ENCODE data around the gene TARBP1.
"Not testable (repeated sequence)": the region's sequence is repeated elsewhere in the genome, so short reads cannot be mapped to it uniquely, and the experiment has no call there.

Gene TARBP1

DNA sequence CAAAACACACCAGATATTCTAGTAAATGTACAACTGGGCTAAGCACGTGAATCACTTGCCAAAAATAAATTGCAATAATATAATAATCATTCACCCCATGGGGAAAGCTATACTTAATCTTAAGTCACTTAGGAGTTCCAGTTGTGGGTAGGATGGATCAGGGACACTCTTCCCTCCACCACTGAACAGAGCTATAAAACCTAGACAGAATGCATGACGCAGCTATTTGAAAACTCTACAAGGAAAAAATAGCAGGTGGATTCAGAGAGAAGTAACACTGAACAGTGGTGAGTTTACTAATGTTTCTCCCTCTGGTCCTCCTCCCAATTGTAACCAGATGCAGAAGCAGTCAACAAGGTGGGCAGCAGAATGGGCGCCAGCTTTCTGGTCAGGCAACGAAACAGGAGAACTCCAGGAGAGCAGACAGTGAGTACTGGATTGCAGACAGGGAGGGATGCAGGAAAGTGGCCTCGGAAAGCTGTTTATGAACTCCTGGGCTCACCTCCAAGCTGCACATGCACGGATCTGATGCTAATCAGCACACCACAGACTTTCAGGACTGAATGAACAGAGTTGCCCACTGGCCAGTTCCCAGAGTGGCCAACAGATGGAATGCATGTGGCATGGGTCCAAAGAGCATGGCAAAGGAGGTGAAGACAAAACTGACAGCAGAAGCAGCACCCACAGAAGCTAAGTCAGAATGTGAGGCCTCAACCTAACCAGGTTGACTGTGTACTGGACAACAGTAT, 41.4 kb downstream of the TARBP1 start:
- DNase-seq (ENCODE audit: low read depth in 2 of 2): no peak

GRCh38 chr1:234435620-234436019, 43.4 kb downstream of the TARBP1 start:
- no peak for DNase-seq (ENCODE audit: low read depth in 2 of 2)

DNA sequence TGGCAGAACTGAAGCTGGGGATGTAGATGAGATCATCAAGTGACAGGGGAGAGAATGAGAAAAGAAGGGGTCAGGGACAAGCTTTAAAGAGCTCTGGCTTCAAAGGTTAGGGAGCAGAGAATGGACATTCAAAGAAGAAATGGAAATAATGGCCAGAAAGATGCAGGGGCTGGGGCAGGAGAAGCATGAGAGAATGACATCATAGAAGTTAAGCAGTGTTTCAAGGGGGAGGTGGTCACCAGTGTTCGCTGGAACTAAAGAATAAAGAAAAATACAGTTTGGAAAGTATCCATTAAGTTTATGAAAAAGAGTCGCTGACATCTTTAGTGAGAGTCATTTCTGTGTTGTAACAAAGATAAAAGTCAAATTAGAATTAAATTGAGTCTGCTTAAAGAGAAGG, 44.3 kb downstream of the TARBP1 start:
- no peak for DNase-seq (ENCODE audit: low read depth in 2 of 2)

DNA sequence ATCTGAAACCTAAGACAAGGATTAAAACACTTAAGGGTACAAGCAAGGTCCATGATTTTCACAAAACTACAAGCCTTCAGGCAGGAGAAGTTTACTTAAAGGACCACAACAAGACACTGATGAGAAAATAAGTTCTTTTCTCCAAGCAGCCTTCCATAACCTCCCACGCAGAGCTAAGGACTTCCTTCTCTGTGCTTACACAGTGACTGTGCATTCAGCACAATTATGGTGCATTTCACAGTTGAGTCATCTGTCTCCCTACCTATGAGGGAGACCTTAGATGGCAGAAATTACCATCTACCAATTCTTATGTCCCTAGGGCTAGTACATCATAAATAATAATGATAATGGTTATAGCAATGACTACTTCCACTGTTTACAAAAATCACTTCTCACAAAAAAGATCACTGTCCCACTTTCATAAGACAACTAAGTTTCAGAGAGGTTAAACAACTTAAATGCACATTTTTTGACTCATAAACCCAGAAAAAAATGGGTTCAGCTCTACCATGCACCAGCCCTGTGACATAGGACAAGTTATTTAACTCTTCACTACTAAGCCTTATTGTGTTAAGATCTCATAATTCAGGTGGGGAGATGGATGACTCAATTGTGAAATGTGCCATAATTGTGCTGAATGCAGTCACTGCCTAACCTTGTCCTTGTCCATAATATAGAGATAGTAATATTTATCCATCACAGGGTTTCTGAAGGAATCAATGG, 45.3 kb downstream of the TARBP1 start:
- DNase-seq (ENCODE audit: low read depth in 2 of 2): no peak

DNA sequence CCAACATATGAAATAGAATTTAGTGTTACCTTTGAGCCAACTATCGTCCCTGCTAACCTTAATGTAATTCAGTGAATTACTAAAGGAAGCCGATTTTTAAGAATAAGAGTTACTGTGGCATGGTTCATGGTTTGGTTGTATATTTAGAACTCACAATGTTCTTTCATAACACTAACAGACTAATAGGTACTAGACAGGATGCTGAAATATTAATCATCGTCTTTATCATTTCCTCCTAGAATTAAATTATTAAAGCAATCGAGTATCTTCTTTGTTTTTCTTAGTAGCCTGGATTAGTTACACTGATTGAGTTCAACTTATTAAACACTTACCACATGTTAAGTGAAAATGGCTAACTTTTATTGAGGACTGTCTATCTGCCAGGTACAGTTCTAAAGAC, 47.7 kb downstream of the TARBP1 start:
- no peak for DNase-seq (ENCODE audit: low read depth in 2 of 2)

DNA sequence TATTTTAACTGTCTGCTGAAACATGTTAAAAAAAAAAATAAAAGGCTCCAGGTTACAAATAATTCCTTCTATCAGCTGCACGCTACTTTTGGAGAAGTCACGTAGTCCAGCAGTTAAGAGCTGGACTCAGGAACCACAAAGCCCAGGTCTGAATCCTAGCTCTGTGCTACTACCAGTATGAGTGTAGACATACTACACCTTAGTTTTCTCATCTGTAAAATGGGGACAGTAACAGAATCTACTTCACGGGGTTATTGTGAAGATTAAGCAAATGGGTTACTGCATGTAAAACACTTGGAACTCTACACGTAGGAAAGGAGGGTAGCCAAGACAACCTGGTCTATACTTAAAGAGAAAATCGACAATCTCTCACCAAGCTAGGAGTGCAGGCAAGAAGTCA, 48.3 kb downstream of the TARBP1 start:
- no peak for DNase-seq (ENCODE audit: low read depth in 2 of 2)

GRCh38 chr1:234429434-234429806, 49.6 kb downstream of the TARBP1 start:
- DNase-seq (ENCODE audit: low read depth in 2 of 2): no peak

DNA sequence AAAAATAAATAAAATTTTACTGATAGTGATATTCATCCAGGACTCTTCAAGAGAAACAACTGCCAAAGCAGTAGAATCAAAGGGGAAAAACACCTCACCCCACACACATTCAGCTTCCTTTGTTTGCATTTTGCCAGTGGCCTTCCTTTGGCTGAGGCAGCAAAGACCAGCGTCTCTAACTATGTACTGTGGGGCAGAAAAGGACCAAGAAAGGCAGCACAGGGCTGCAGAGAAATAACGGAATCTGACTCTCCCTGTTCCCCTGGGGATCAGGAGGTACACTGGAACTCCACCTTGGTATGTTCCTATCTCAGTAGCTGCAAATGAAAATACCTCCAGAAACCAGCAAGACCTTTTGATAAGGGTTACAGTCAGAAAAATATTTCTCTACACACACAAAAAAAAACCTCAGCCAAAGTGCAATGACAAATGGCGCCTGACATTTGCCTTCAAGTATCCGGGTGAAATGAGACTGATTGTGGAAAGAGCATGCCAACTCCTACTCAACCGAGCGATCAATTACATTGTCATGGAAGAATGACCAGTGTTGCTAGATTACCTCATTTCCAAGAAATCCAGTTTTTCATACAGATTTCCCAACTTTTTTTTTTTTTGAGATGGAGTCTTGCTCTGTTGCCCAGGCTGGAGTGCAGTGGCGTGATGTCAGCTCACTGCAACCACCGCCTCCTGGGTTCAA, 50.9 kb downstream of the TARBP1 start:
- no peak for DNase-seq (ENCODE audit: low read depth in 2 of 2)

DNA sequence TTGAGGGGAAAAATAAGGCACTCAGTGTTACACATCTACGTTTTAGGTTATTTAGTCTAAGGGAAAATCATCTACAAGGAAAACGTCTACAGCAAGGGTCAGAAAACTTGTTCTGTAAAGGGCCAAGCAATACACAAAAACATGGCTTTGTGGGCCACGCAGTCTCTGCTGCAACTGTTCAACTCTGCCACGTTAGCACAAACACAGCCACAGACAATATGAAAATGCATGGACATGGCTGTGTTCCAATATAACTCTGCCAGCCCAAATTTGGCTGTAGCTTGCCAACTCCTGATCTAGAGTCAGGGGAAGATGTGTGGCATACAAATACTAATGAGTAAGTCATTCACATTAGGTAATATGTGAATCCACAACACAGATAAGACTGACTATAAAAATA, 65.0 kb downstream of the TARBP1 start:
- no peak for DNase-seq (ENCODE audit: low read depth in 2 of 2)

GRCh38 chr1:234413485-234413884, 65.5 kb downstream of the TARBP1 start:
- no peak for DNase-seq (ENCODE audit: low read depth in 2 of 2)

DNA sequence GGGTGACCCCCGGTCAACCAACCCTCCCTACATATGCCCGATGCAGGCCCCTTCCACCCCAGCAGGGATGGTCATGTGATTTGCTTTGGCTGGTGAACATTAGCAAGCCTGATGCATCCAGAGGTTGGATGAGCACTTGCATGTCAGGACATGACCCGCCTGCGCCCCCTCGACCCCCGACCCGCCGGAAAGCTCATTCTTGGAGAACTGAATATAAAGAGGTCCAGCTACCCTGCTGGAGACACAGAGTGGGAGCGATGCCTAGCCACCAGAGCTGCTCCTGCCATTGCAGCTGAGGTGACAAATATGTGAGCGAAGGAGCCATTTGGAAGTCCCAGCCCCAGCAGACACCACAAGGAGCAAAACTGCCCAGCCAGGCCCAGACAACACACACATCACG, 66.1 kb downstream of the TARBP1 start:
- no peak for DNase-seq (ENCODE audit: low read depth in 2 of 2)

DNA sequence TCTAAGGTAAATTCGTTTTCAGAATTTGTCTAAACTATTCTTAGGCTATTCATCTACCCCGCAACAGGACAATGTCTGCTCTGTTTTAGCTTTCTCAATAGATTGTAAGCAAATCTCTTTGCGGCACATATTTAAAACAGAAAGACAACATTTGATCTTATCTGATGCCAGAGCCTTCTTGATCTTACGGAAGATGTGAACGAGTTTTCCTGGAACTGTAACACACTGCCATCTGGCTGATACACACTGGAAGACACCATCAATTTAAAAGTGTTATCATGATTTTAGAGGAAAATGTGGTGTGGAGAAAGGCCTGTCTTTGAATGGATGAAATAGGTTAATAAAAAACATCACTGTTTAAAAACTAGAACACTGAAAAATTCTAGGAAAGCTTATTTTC, 69.7 kb downstream of the TARBP1 start:
- DNase-seq (ENCODE audit: low read depth in 2 of 2): no peak

DNA sequence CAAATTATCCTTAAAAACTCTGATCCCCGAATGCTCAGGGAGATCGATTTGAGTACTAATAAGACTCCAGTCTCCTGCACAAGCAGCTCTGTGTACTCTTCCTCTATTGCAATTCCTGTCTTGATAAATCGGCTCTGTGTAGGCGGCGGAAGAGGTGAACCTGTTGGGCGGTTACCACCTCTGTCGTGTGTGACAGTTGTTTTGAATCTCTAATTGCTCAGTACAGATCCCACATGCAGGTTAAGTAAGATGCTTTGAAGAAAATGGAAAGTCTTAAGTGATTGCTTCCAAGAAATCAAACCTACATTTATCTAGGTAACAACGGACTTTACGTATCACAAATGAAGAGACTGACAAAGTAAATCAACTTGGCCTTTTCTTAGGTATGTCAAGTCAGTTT, 70.2 kb downstream of the TARBP1 start:
- DNase-seq (ENCODE audit: low read depth in 2 of 2): peak; percentile 66 to 68

DNA sequence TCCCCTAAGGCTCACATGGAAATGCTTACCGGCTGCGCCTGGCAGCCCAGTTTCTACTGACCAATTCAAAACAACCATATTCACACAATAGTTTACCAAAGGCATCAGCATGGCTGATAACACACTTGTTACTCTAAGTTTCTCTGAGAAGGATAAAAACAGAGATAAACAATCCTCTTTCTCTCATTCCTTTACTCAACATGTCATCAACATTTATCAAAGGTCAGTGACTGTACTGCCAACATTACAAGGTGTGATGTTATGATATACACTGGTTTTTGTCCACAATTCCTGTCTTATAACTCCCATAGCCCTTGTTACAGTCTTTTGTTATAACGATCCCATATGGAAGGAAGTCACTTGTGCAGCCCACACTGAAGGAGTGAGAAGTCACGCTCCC, 72.1 kb downstream of the TARBP1 start:
- DNase-seq (ENCODE audit: low read depth in 2 of 2): no peak

DNA sequence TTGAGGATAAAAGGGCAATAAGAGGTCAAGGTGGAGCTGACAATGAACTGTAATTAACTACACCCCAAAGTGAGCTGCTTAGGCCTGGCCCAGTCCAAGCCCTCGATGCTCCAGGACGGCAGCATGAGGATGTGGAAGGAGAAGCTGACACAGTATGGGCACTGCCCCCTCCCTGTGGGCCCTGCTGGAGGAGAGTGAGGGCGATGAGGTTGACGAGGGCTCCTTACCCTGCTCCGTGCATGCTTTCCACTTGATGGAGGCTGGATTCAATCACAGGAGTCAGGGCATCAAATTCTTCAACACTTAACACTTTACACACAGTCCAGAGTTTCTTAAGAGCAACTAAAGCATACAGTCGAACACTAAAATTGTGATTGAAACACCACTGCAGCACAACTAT, 73.3 kb downstream of the TARBP1 start:
- no peak for DNase-seq (ENCODE audit: low read depth in 2 of 2)

DNA sequence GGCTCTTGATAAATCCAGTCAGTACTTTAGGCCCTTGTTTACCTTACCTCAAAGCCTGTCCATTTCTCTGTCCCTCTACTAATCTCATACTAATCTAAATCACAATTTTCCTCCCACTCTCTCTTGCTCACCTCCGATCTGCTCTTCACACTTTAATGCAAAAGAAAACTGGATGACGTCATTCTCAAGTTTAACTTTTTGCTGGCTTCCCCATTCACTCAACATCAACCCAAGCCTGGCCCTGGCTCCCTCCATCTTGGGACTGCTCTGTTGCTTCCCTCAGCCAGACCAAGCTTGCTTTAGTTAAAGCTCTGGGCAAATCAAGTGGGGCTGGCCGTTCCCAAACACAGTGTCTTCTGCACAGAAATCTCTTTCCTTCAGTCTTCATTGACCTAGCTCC, 76.0 kb downstream of the TARBP1 start:
- no peak for DNase-seq (ENCODE audit: low read depth in 2 of 2)

GRCh38 chr1:234401658-234402057, 77.3 kb downstream of the TARBP1 start:
- DNase-seq (ENCODE audit: low read depth in 2 of 2): no peak

GRCh38 chr1:234400773-234401172, 78.2 kb downstream of the TARBP1 start:
- DNase-seq (ENCODE audit: low read depth in 2 of 2): no peak

GRCh38 chr1:234399515-234399914, 79.5 kb downstream of the TARBP1 start:
- not testable (repeated sequence) for DNase-seq (ENCODE audit: low read depth in 2 of 2)

DNA sequence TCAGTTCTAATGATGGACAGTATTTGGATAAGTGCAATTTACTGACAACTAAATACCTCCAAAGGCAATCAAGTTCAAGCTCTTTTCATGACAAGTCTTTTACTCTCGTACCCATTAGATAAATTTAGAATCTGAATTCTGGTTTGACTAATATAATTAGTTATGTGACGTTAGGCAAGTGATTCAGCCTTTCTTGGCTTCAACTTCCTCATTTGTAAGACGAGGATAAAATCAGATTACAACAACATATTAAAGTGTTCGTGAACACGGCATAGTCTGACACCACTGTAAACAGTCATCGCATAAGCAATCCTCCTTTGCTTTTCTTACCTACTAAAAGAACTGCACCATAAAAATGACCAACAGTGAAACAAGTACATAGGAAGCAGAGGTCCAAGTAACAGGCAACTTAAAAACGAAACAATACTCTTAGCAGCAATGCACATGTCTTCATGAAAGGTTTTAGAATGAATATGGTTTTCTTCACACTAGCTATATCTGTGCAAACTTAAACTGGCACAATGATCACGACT, 80.1 kb downstream of the TARBP1 start:
- DNase-seq (ENCODE audit: low read depth in 2 of 2): no peak

DNA sequence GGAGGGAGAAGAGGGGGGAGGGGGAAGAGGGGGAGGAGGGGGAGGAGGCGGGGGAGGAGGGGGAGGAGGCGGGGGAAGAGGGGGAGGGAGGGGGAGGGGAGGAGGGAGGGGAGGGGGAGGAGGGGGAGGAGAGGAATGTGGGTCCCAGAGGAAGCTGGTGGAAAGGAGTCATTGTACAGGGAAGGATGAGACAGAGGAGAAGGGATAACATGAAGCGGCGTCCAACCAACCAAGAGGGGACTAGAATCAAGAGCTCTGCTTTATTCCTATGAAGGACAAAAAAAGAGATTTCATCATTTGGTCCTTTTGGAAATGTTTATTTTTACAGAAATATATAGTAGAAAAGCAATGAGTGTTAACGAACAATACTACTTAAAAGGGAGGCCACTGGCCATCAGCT, 81.2 kb downstream of the TARBP1 start:
- DNase-seq (ENCODE audit: low read depth in 2 of 2): no peak

- no peak for DNase-seq (ENCODE audit: low read depth in 2 of 2)
Observed at GRCh38 chr1:234396871-234397270, 82.1 kb downstream of the TARBP1 start.

- DNase-seq (ENCODE audit: low read depth in 2 of 2): no peak
Observed at GRCh38 chr1:234396092-234396491, 82.9 kb downstream of the TARBP1 start.
